Measurements from ENCODE around the gene SLC35B4. TPM values are rescaled to one million over a fixed set of nuclear protein-coding genes. Genes with fewer than 3 reads are reported as not detected.

The SLC35B4 gene
- total and polyA plus RNA-seq, 2 donors (not counting 1 experiment from before 2014, with no cell fraction given), result 6.0 to 14.8 TPM

GRCh38 chr7:134315679-134316538 lies 821 bp downstream of the SLC35B4 start:
- H3K27me3 Mint-ChIP-seq, result no peaks in the 10 kb centered on the region
- peaks cover 10 to 14% of the 10 kb centered on the region in 2 donors for H3K4me1 ChIP-seq (ENCODE audit: control insufficient read depth in 2 of 2, insufficient read depth in 2 of 2, low read length in 2 of 2)
- H3K4me3 Mint-ChIP-seq, result peak overlapping the region; percentile 95
- peaks cover 18% of the 10 kb centered on the region for H3K4me1 Mint-ChIP-seq
- peak overlapping the region; percentile 52 to 95 (median 84) for H3K4me3 ChIP-seq (ENCODE audit: control extremely low read depth in 1 of 5, extremely low read depth in 1 of 5, insufficient read depth in 1 of 5, low read depth in 2 of 5, low read length in 4 of 5)
- H3K9me3 Mint-ChIP-seq (ENCODE audit: insufficient read depth), result no peaks in the 10 kb centered on the region
- DNase-seq, result no peak
- no peaks in the 10 kb centered on the region for H3K9me3 ChIP-seq (ENCODE audit: control extremely low read depth in 1 of 3, control insufficient read depth in 2 of 3, insufficient read depth in 1 of 3, low read length in 2 of 3)
- 25% methylated on average over 13 of the region's 20 CpGs for WGBS (ENCODE audit: insufficient coverage)
- H3K9ac ChIP-seq (ENCODE audit: low read length), result peak overlapping the region; percentile 88
- H3K36me3 ChIP-seq (replicated peaks in 1 of 2; ENCODE audit: control extremely low read depth in 1 of 2, control insufficient read depth in 1 of 2, extremely low read depth in 1 of 2, insufficient read depth in 2 of 2, low read length in 1 of 2), result no peaks in the 10 kb centered on the region
- intact Hi-C loops (cut with micrococcal nuclease), result loop anchor here (1.0 to 5.0 kb wide), 4 partner anchors 23 to 1347 kb away; partner anchors contain the start of genes AKR1B1, NUP205 and STMP1
- no peaks in the 10 kb centered on the region for H3K27me3 ChIP-seq (replicated peaks in 1 of 4; ENCODE audit: control extremely low read depth in 1 of 4, control insufficient read depth in 3 of 4, insufficient read depth in 4 of 4, low read length in 3 of 4)
- H3K4me2 ChIP-seq (replicated peaks; ENCODE audit: low read depth, low read length, poor library complexity, severe bottlenecking), result peak overlapping the region; percentile 94
- POLR2A ChIA-PET, result interaction anchor here (1.0 to 1.3 kb wide), 2 partner anchors 23 to 143 kb away, joined by 4 read pairs; partner anchors contain the start of gene AKR1B1
- CTCF ChIA-PET, result interaction anchor here (0.7 to 2.1 kb wide), 5 partner anchors 27 to 189 kb away, joined by 3 to 6 read pairs (median 4); partner anchors contain the start of gene LRGUK
- H3K27ac ChIP-seq (ENCODE audit: low read length in 2 of 2), result peak overlapping the region in 1 of 2 donors; percentile 68
- TF ChIP-seq CTCF (IDR thresholded peaks at IDR 0.05), result no peak
- no peak for TF ChIP-seq EZH2 (IDR thresholded peaks at IDR 0.05; ENCODE audit: borderline replicate concordance, insufficient read depth, low read depth, low read length, poor library complexity, severe bottlenecking)
- H4K20me1 ChIP-seq (ENCODE audit: control insufficient read depth, insufficient read depth, low read length, poor library complexity, severe bottlenecking), result no peaks in the 10 kb centered on the region
- no peak for ATAC-seq (ENCODE audit: low read depth)
- H3K27ac Mint-ChIP-seq, result no peak overlapping the region
- H2AFZ ChIP-seq (ENCODE audit: insufficient read depth, low read depth, low read length, poor library complexity, severe bottlenecking), result peak overlapping the region; percentile 98
- H3K79me2 ChIP-seq (ENCODE audit: control insufficient read depth, insufficient read depth, low read length), result peaks cover 14% of the 10 kb centered on the region

GRCh38 chr7:134313543-134313942 lies 3.2 kb downstream of the SLC35B4 start:
- Histone ChIP-seq H3K4me1 (ENCODE audit: control insufficient read depth in 2 of 2, insufficient read depth in 2 of 2, low read length in 2 of 2) (peaks cover 10 to 14% of the 10 kb centered on the region in 2 donors), H3K36me3 (replicated peaks in 1 of 2; ENCODE audit: control extremely low read depth in 1 of 2, control insufficient read depth in 1 of 2, extremely low read depth in 1 of 2, insufficient read depth in 2 of 2, low read length in 1 of 2) (no peaks in the 10 kb centered on the region), H3K79me2 (ENCODE audit: control insufficient read depth, insufficient read depth, low read length) (peaks cover 14% of the 10 kb centered on the region), H3K4me2 (replicated peaks; ENCODE audit: low read depth, low read length, poor library complexity, severe bottlenecking) (no peak overlapping the region), H3K9ac (ENCODE audit: low read length) (no peak overlapping the region), H2AFZ (ENCODE audit: insufficient read depth, low read depth, low read length, poor library complexity, severe bottlenecking) (no peak overlapping the region), H3K4me3 (ENCODE audit: control extremely low read depth in 1 of 5, extremely low read depth in 1 of 5, insufficient read depth in 1 of 5, low read depth in 2 of 5, low read length in 4 of 5) (no peak overlapping the region), H3K27ac (ENCODE audit: low read length in 2 of 2) (no peak overlapping the region), H3K27me3 (replicated peaks in 1 of 4; ENCODE audit: control extremely low read depth in 1 of 4, control insufficient read depth in 3 of 4, insufficient read depth in 4 of 4, low read length in 3 of 4) (no peaks in the 10 kb centered on the region), H3K9me3 (ENCODE audit: control extremely low read depth in 1 of 3, control insufficient read depth in 2 of 3, insufficient read depth in 1 of 3, low read length in 2 of 3) (no peaks in the 10 kb centered on the region), H4K20me1 (ENCODE audit: control insufficient read depth, insufficient read depth, low read length, poor library complexity, severe bottlenecking) (no peaks in the 10 kb centered on the region)
- Mint-ChIP-seq H3K27ac (no peak overlapping the region), H3K4me3 (no peak overlapping the region), H3K9me3 (ENCODE audit: insufficient read depth) (no peaks in the 10 kb centered on the region), H3K4me1 (peaks cover 18% of the 10 kb centered on the region), H3K27me3 (no peaks in the 10 kb centered on the region)
- no CpG with 5 or more reads among the region's 1 CpG for WGBS (ENCODE audit: insufficient coverage)
- intact Hi-C loops (cut with micrococcal nuclease), result no loop called here
- POLR2A ChIA-PET, result no interaction called here
- DNase-seq (no peak), ATAC-seq (ENCODE audit: low read depth) (no peak)
- CTCF ChIA-PET, result no interaction called here
- no peak for TF ChIP-seq CTCF (IDR thresholded peaks at IDR 0.05)

Measured in B cell (primary cell).